Activated CD4-positive, alpha-beta T cell treated with anti-CD3 and anti-CD28 coated beads for 36 hours (primary cell): ENCODE measurements around the gene CDC27. TPM values are rescaled to one million over a fixed set of nuclear protein-coding genes. Genes with fewer than 3 reads are reported as not detected.
"Not testable (repeated sequence)": the region's sequence is repeated elsewhere in the genome, so short reads cannot be mapped to it uniquely, and the experiment has no call there.

Experiments
- ATAC-seq: fragments of 200-7000 bp; cut with Tn5 transposase; one replicate; pipeline ENCODE4 v1.10.0; 2021; ENCODE audit warnings: mild to moderate bottlenecking, moderate library complexity
- CTCF ChIA-PET: fragments of 350-600 bp; sonication (Branson Sonifier 250); formaldehyde crosslinking; loops from one replicate; lab custom pipeline; 2021; ENCODE audit warnings: antibody characterized with exemption; lab: Charles Lee
- POLR2A ChIA-PET: fragments of 350-600 bp; sonication (Branson Sonifier 250); formaldehyde crosslinking; loops from one replicate; lab custom pipeline; 2021; ENCODE audit warnings: antibody characterized with exemption, inconsistent platforms; lab: Charles Lee
- DNase-seq: peaks from one replicate; pipeline ENCODE4 v3.0.0-alpha.2; 2020
- H3K27ac Mint-ChIP-seq: one replicate; pipeline ENCODE4 v1.8.0; 2021; ENCODE audit warnings: mixed read lengths
- H3K27me3 Mint-ChIP-seq: one replicate; pipeline ENCODE4 v1.8.0; 2021; ENCODE audit warnings: mixed read lengths
- H3K36me3 Mint-ChIP-seq: one replicate; pipeline ENCODE4 v1.8.0; 2021; ENCODE audit warnings: low read depth, mixed read lengths
- H3K4me1 Mint-ChIP-seq: one replicate; pipeline ENCODE4 v1.8.0; 2021; ENCODE audit warnings: mixed read lengths
- H3K4me3 Mint-ChIP-seq: one replicate; pipeline ENCODE4 v1.8.0; 2021; ENCODE audit warnings: mild to moderate bottlenecking, moderate library complexity, mixed read lengths
- H3K9me3 Mint-ChIP-seq: one replicate; pipeline ENCODE4 v1.8.0; 2021; ENCODE audit warnings: low read depth, mixed read lengths
- intact Hi-C, 2 experiments: fragments of 100-400 bp; cut with DNase I in 1 of 2; cut with micrococcal nuclease in 1 of 2; formaldehyde crosslinking; loops; one replicate each; pipeline versions ENCODE4 v1.14.2 to v1.15.1; 2022 to 2024; cut with DNase I, micrococcal nuclease
- total RNA-seq, 2 experiments: library from RNA; stranded (reverse); gene quantifications; one replicate each; pipeline ENCODE4 v1.2.3, GENCODE V29; 2021

CDC27 gene
- total RNA-seq, 2 experiments from 2014 or later: 123 to 166 TPM

DNA sequence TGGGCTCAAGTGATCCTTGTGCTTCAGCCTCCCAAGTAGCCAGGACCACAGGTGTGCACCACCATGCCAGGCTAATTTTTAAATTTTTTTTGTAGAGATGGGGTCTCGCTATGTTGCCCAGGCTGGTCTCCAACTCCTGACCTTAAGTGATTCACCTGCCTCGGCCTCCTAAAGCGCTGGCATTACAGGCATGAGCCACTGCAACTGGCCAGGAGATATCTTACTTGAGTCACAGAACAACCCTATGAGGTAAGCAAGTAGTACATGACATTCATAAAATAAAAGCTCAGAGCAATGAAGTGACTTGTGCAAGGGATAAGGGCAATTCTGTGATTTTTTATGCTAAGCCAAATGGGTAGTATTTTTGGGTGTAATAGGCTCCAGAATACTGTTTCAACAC lies 57.3 kb downstream of the CDC27 start:
- ATAC-seq (no peak), DNase-seq (no peak)
- H3K27ac Mint-ChIP-seq: no peak overlapping the region
- peaks cover 28% of the 10 kb centered on the region for H3K36me3 Mint-ChIP-seq
- intact Hi-C loops: no loop called here
- H3K4me1 Mint-ChIP-seq: no peaks in the 10 kb centered on the region
- H3K9me3 Mint-ChIP-seq: no peaks in the 10 kb centered on the region
- POLR2A ChIA-PET: interaction anchor here (0.6 kb wide), 1 partner anchor 24 kb away, joined by 3 read pairs; no protein-coding TSS in a partner anchor
- CTCF ChIA-PET: no interaction called here
- H3K4me3 Mint-ChIP-seq: no peak overlapping the region
- H3K27me3 Mint-ChIP-seq: no peaks in the 10 kb centered on the region

GRCh38 chr17:47126835-47127234 lies 62.3 kb downstream of the CDC27 start:
- ATAC-seq, H3K4me1 Mint-ChIP-seq, DNase-seq, H3K4me3 Mint-ChIP-seq, H3K9me3 Mint-ChIP-seq, H3K27me3 Mint-ChIP-seq, H3K27ac Mint-ChIP-seq: not testable (repeated sequence)
- POLR2A ChIA-PET: interaction anchor here (0.6 kb wide), 1 partner anchor 345 kb away, joined by 6 read pairs; no protein-coding TSS in a partner anchor
- intact Hi-C loops: loop anchor here in 1 of 2 experiments (10.0 kb wide), 1 partner anchor 412 kb away; no protein-coding TSS in a partner anchor
- CTCF ChIA-PET: interaction anchor here (0.8 to 1.7 kb wide), 2 partner anchors 10 to 185 kb away, joined by 4 read pairs; no protein-coding TSS in a partner anchor
- H3K36me3 Mint-ChIP-seq: peaks cover 25% of the 10 kb centered on the region

DNA sequence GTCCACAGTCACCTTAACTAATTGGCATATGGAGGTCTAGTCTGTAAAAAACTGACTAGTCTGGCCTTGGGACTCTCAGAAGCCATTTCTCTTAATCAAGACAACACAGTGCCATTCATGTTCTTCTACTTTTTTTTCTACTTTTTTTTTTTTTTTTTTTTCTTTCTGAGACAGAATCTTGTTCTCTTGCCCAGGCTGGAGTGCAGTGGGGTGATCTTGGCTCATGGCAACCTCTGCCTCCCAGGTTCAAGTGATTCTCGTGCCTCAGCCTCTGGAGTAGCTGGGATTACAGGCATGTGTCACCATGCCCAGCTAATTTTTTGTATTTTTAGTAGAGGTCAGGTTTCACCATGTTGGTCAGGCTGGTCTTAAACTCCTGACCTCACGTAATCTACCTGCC lies 65.8 kb downstream of the CDC27 start:
- DNase-seq, POLR2A ChIA-PET, H3K4me3 Mint-ChIP-seq, H3K9me3 Mint-ChIP-seq, H3K27ac Mint-ChIP-seq, ATAC-seq, CTCF ChIA-PET, H3K27me3 Mint-ChIP-seq: not testable (repeated sequence)
- Mint-ChIP-seq H3K36me3 (peaks cover 26% of the 10 kb centered on the region), H3K4me1 (peaks cover 16% of the 10 kb centered on the region)
- intact Hi-C loops: loop anchor here in 1 of 2 experiments (10.0 kb wide), 1 partner anchor 408 kb away; no protein-coding TSS in a partner anchor

DNA sequence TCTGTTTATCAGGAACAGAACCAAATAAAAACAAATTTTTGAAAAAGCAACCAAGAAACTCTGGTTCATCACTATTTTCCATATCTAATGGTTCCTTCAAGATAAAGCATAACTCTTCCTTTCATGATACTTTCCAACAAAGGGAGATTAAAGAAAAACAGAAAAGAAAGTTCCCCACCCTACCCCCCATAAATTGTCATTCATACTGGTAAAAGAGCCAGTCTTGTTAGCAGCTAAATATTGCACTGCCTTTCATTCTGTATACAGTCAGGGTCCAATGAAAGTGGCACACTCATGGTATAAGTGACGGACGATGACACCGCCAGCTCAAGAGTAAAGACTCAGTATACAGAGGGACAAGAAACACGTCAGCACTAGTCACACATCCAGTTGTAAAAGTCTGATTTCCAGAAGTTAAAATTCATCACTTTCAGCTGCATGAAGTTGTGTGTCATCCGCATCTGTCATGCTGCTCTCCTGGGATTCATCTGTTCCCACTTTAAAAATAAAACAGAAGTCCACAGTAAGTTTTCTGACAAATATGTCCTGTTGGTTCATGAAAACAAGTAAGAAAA lies 68.5 kb downstream of the CDC27 start:
- Mint-ChIP-seq H3K27me3 (no peaks in the 10 kb centered on the region), H3K36me3 (peaks cover 18% of the 10 kb centered on the region), H3K4me3 (no peak overlapping the region), H3K27ac (peak overlapping the region; percentile 31), H3K9me3 (no peaks in the 10 kb centered on the region), H3K4me1 (peaks cover 16% of the 10 kb centered on the region)
- ChIA-PET CTCF (no interaction called here), POLR2A (no interaction called here)
- ATAC-seq: no peak
- no peak for DNase-seq
- intact Hi-C loops: loop anchor here in 1 of 2 experiments (10.0 kb wide), 1 partner anchor 406 kb away; no protein-coding TSS in a partner anchor

GRCh38 chr17:47119746-47120520 lies 69.2 kb downstream of the CDC27 start:
- DNase-seq (no peak), ATAC-seq (peak; percentile 91)
- peaks cover 18% of the 10 kb centered on the region for H3K36me3 Mint-ChIP-seq
- peaks cover 16% of the 10 kb centered on the region for H3K4me1 Mint-ChIP-seq
- intact Hi-C loops: loop anchor here in 1 of 2 experiments (10.0 kb wide), 1 partner anchor 405 kb away; no protein-coding TSS in a partner anchor
- CTCF ChIA-PET: interaction anchor here (0.6 kb wide), 1 partner anchor 142 kb away, joined by 3 read pairs; no protein-coding TSS in a partner anchor
- no peak overlapping the region for H3K4me3 Mint-ChIP-seq
- H3K27ac Mint-ChIP-seq: peak overlapping the region; percentile 44
- no peaks in the 10 kb centered on the region for H3K9me3 Mint-ChIP-seq
- H3K27me3 Mint-ChIP-seq: no peaks in the 10 kb centered on the region
- POLR2A ChIA-PET: no interaction called here

DNA sequence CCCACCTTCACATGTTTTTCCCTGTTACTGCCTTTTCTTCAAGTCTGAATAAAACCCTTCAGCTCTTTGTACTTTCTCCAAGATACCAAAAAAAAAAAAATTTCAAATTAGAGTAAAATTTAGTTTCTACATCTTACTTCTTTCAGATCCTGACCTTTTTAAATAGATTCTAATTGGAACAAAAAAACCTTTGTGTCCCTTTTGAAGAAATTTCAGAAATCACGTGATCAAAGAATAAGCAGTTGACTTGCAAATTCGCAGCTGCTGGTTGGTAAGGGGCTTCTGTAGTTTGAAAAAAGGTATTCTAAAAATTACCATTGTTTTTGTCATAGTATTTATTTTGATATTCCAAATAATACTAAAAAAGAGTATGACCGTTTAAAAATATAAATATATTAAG lies 71.7 kb downstream of the CDC27 start:
- no peaks in the 10 kb centered on the region for H3K27me3 Mint-ChIP-seq
- H3K9me3 Mint-ChIP-seq: no peaks in the 10 kb centered on the region
- intact Hi-C loops: no loop called here
- ChIA-PET CTCF (interaction anchor here (0.6 to 1.5 kb wide), 2 partner anchors 9 to 492 kb away, joined by 3 to 4 read pairs; no protein-coding TSS in a partner anchor), POLR2A (interaction anchor here (0.6 kb wide), 1 partner anchor 43 kb away, joined by 3 read pairs; no protein-coding TSS in a partner anchor)
- ATAC-seq (no peak), DNase-seq (no peak)
- peaks cover 18% of the 10 kb centered on the region for H3K36me3 Mint-ChIP-seq
- H3K27ac Mint-ChIP-seq: no peak overlapping the region
- H3K4me1 Mint-ChIP-seq: peaks cover 16% of the 10 kb centered on the region
- no peak overlapping the region for H3K4me3 Mint-ChIP-seq

- Mint-ChIP-seq H3K27ac (no peak overlapping the region), H3K27me3 (no peaks in the 10 kb centered on the region), H3K4me3 (no peak overlapping the region), H3K36me3 (no peaks in the 10 kb centered on the region), H3K9me3 (no peaks in the 10 kb centered on the region), H3K4me1 (no peaks in the 10 kb centered on the region)
- ChIA-PET CTCF (no interaction called here), POLR2A (no interaction called here)
- ATAC-seq (no peak), DNase-seq (no peak)
- intact Hi-C loops: no loop called here
These were observed 83.0 kb downstream of the CDC27 start for GRCh38 chr17:47106130-47106529.

GRCh38 chr17:47105246-47105645 lies 83.8 kb downstream of the CDC27 start:
- H3K4me1 Mint-ChIP-seq, intact Hi-C loops, ATAC-seq, H3K27ac Mint-ChIP-seq, H3K4me3 Mint-ChIP-seq, DNase-seq, H3K9me3 Mint-ChIP-seq, CTCF ChIA-PET, POLR2A ChIA-PET, H3K36me3 Mint-ChIP-seq, H3K27me3 Mint-ChIP-seq: not testable (repeated sequence)

GRCh38 chr17:47102914-47103313 lies 86.2 kb downstream of the CDC27 start:
- H3K9me3 Mint-ChIP-seq: no peaks in the 10 kb centered on the region
- no peak overlapping the region for H3K27ac Mint-ChIP-seq
- POLR2A ChIA-PET: no interaction called here
- intact Hi-C loops: loop anchor here in 1 of 2 experiments (5.0 kb wide), 1 partner anchor 794 kb away; the partner anchor contains the start of gene SP2
- DNase-seq: no peak
- H3K4me3 Mint-ChIP-seq: no peak overlapping the region
- H3K27me3 Mint-ChIP-seq: no peaks in the 10 kb centered on the region
- ATAC-seq: no peak
- H3K36me3 Mint-ChIP-seq: peaks cover 4% of the 10 kb centered on the region
- CTCF ChIA-PET: no interaction called here
- H3K4me1 Mint-ChIP-seq: peaks cover 13% of the 10 kb centered on the region

- intact Hi-C loops: loop anchor here (1.0 to 5.0 kb wide), 4 partner anchors 33 to 797 kb away; partner anchors contain the start of genes EFCAB13 (in 1 of the 2) and SP2 (in 1 of the 2)
- Mint-ChIP-seq H3K27ac (peak overlapping the region; percentile 97), H3K4me1 (peaks cover 19% of the 10 kb centered on the region), H3K27me3 (no peaks in the 10 kb centered on the region), H3K9me3 (no peaks in the 10 kb centered on the region), H3K4me3 (peak overlapping the region; percentile 87), H3K36me3 (peaks cover 11% of the 10 kb centered on the region)
- ChIA-PET POLR2A (no interaction called here), CTCF (interaction anchor here (0.7 kb wide), 1 partner anchor 47 kb away, joined by 3 read pairs; no protein-coding TSS in a partner anchor)
- ATAC-seq (peak; percentile 100), DNase-seq (peak; percentile 95)
These were observed 88.9 kb downstream of the CDC27 start for GRCh38 chr17:47099987-47100711.
